Gastroesophageal sphincter (tissue), 4 donors: ENCODE data around the gene SOWAHC. TPM values are rescaled to one million over a fixed set of nuclear protein-coding genes. Genes with fewer than 3 reads are reported as not detected.
A peak's percentile ranks its signal among the peaks of the same experiment; 100 is the strongest.

Experiments used
- ATAC-seq: fragments of 150-250 bp; one replicate; pipeline ENCODE4 v1.9.1; 2016; ENCODE audit warnings: mild to moderate bottlenecking, moderate library complexity
- H3K27ac ChIP-seq, 4 donors: fragments of 200-600 bp; sonication (generic) in 3 of 4; 1 replicate in 3 of 4; 2 replicates in 1 of 4; pipeline ENCODE4 v1.5.1; 2016 to 2019
- H3K27me3 ChIP-seq: fragments of 200-600 bp; sonication (generic); one replicate; pipeline ENCODE4 v1.5.1; 2019
- H3K36me3 ChIP-seq, 2 donors: fragments of 200-600 bp; sonication (generic); one replicate each; pipeline ENCODE4 v1.5.1; 2019; ENCODE audit warnings: control low read depth in 1 of 2
- H3K4me1 ChIP-seq, 3 donors: fragments of 200-600 bp; sonication (generic); 1 replicate in 2 of 3; 2 replicates in 1 of 3; pipeline ENCODE4 v1.5.1; 2016 to 2019; ENCODE audit warnings: control low read depth in 2 of 3
- H3K4me3 ChIP-seq, 2 donors: fragments of 200-600 bp; sonication (generic); one replicate each; pipeline ENCODE4 v1.5.1; 2019; ENCODE audit warnings: mild to moderate bottlenecking in 1 of 2, moderate library complexity in 1 of 2
- H3K9me3 ChIP-seq, 3 donors: fragments of 200-600 bp; sonication (generic); one replicate each; pipeline ENCODE4 v1.5.1; 2017 to 2019; ENCODE audit warnings: control low read depth in 2 of 3
- EP300 ChIP-seq: sonication (generic); formaldehyde crosslinking; IDR thresholded peaks from one replicate; pipeline ENCODE4 v1.6.1; 2017; ENCODE audit warnings: antibody characterized with exemption, mild to moderate bottlenecking
- POLR2A ChIP-seq, 2 donors: fragments of 450-650 bp; IDR thresholded peaks; one replicate each; pipeline ENCODE4 v1.6.1; 2017; ENCODE audit warnings: antibody characterized with exemption in 2 of 2, mild to moderate bottlenecking in 2 of 2, moderate library complexity in 1 of 2
- POLR2AphosphoS5 ChIP-seq: sonication (generic); formaldehyde crosslinking; IDR thresholded peaks from one replicate; pipeline ENCODE4 v1.6.1; 2017; ENCODE audit warnings: antibody characterized with exemption
- WGBS, 2 donors: methylation state at CpG; one replicate each; pipeline ENCODE4 v1.1.5; 2018; ENCODE audit warnings: low coverage in 1 of 2; 5-methylcytosine and 5-hydroxymethylcytosine counted together
- total RNA-seq, 4 donors: library from RNA; depleted of rRNA; stranded (reverse); fragments of >200 nt; gene quantifications; one replicate each; pipeline ENCODE4 v1.1.0, GENCODE V29; 2016
- TF ChIP-seq, protein P1 (sequence below), 4 experiments: fragments of 200-600 bp in 2 of 4; fragments of 450-650 bp in 2 of 4; sonication (generic) in 1 of 4; IDR thresholded peaks; one replicate each; pipeline ENCODE4 v1.5.1; 2017 to 2019; ENCODE audit warnings: antibody characterized with exemption in 4 of 4, mild to moderate bottlenecking in 2 of 4, moderate library complexity in 2 of 4

The SOWAHC gene
- total RNA-seq, 4 donors from 2014 or later: 16.8 to 36.0 (median 28.6) TPM

DNA sequence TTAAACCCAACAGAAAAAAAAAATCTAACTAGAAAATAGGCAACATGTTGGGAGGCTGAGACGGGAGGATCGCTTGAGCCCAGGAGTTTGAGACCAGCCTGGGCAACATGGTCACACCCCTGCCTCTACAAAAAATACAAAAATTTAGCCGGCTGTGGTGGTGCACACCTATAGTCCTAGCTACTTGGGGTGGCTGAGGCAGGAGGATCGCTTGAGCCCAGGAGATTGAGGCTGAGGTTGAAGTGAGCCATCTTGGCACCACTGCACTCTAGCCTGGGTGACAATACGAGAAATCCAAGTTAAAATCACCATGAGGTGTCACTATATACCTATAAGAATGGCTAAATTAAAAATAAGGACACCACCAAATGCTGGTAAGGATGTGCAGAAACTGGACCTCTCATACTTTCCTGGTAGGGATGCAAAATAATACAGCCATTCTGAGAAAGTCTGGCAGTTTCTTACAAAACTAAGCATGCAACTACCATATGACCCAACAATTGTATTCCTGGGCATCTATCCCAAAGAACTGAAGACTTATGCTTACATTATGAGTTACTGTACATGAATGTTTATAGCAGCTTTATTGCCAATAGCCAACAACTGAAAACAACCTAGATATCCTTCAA is 2.6 kb upstream of the SOWAHC start:
- Histone ChIP-seq H3K36me3 (no peaks in the 10 kb centered on the region), H3K4me1 (peaks cover 0 to 82% (median 18%) of the 10 kb centered on the region in 3 donors), H3K4me3 (peak overlapping the region in 1 of 2 donors; percentile 92), H3K9me3 (no peaks in the 10 kb centered on the region), H3K27ac (peak overlapping the region in 3 of 4 donors; percentile 98 to 100 (median 99)), H3K27me3 (no peaks in the 10 kb centered on the region)
- no peak for ATAC-seq
- WGBS, 2 donors: 63 to 80% methylated on average over 2 to 5 of the region's 5 CpGs
- TF ChIP-seq, protein P1, sequence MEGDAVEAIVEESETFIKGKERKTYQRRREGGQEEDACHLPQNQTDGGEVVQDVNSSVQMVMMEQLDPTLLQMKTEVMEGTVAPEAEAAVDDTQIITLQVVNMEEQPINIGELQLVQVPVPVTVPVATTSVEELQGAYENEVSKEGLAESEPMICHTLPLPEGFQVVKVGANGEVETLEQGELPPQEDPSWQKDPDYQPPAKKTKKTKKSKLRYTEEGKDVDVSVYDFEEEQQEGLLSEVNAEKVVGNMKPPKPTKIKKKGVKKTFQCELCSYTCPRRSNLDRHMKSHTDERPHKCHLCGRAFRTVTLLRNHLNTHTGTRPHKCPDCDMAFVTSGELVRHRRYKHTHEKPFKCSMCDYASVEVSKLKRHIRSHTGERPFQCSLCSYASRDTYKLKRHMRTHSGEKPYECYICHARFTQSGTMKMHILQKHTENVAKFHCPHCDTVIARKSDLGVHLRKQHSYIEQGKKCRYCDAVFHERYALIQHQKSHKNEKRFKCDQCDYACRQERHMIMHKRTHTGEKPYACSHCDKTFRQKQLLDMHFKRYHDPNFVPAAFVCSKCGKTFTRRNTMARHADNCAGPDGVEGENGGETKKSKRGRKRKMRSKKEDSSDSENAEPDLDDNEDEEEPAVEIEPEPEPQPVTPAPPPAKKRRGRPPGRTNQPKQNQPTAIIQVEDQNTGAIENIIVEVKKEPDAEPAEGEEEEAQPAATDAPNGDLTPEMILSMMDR (IDR thresholded peaks at IDR 0.05): peak in 1 of 4 experiments; percentile 26
- TF ChIP-seq EP300: no peak
- peak; percentile 29 for TF ChIP-seq POLR2AphosphoS5
- no peak for TF ChIP-seq POLR2A (IDR thresholded peaks at IDR 0.05)

DNA sequence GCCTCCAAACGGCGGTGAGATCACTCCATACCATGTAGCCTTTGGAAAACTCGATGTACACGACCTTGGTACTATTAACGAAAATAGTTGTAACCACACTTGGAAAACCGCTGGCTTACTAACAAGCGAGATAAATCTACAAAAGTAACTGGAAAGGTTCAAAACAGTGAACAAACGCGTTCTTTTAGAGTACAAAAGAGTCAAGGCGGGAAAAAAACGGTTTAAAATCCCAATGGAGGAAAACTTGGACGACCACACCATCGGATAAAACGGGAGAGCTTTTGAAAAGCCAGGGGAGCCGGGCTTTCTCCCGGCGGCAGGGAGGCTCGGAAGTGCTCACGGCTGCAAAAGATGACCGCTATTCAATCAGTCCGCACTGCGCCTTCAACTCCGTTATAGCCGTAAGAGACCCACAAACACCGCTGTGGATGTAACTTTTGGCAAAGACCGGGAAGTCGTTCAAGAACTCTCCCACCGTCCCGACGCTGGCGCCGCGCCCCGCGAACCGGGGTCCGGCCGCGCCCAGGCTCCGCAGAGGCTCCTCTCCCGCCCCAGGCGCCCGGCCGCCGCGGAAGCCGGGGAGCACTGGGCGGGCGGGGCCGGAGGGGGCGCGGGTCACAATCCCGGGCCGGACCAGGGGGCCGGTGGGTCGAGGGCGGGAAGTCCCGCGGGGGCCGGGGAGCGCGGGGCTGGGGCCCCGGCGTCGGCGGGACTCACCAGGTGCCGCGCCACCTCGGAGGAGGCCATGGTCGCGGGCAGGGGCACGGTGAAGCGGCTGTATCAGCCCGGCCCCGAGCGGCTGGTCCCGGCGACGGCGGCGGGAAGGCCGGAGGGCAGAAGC is 863 bp upstream of the SOWAHC start:
- Histone ChIP-seq H3K4me3 (peak overlapping the region; percentile 63 to 92), H3K27ac (peak overlapping the region; percentile 94 to 100 (median 98)), H3K36me3 (no peaks in the 10 kb centered on the region), H3K4me1 (peaks cover 0 to 82% (median 14%) of the 10 kb centered on the region in 3 donors), H3K9me3 (no peaks in the 10 kb centered on the region), H3K27me3 (no peaks in the 10 kb centered on the region)
- no peak for TF ChIP-seq EP300
- TF ChIP-seq, protein P1 (IDR thresholded peaks at IDR 0.05): no peak
- peak in 1 of 2 donors; percentile 53 for TF ChIP-seq POLR2A (IDR thresholded peaks at IDR 0.05)
- TF ChIP-seq POLR2AphosphoS5: peak; percentile 40
- ATAC-seq: peak; percentile 55
- WGBS, 2 donors: 1 to 4% methylated on average over 9 to 20 of the region's 82 CpGs

GRCh38 chr2:109614715-109615636 is 812 bp downstream of the SOWAHC start:
- H3K4me1 ChIP-seq: peaks cover 0 to 68% (median 14%) of the 10 kb centered on the region in 3 donors
- H3K4me3 ChIP-seq: peak overlapping the region; percentile 63 to 92
- ATAC-seq: no peak
- WGBS, 2 donors: no CpG with 5 or more reads among the region's 90 CpGs
- peak overlapping the region; percentile 71 to 100 (median 98) for H3K27ac ChIP-seq
- H3K36me3 ChIP-seq: no peaks in the 10 kb centered on the region
- H3K9me3 ChIP-seq: no peaks in the 10 kb centered on the region
- no peaks in the 10 kb centered on the region for H3K27me3 ChIP-seq
- TF ChIP-seq POLR2A (IDR thresholded peaks at IDR 0.05): no peak
- TF ChIP-seq, protein P1 (IDR thresholded peaks at IDR 0.05): no peak
- TF ChIP-seq POLR2AphosphoS5: no peak
- TF ChIP-seq EP300: no peak

DNA sequence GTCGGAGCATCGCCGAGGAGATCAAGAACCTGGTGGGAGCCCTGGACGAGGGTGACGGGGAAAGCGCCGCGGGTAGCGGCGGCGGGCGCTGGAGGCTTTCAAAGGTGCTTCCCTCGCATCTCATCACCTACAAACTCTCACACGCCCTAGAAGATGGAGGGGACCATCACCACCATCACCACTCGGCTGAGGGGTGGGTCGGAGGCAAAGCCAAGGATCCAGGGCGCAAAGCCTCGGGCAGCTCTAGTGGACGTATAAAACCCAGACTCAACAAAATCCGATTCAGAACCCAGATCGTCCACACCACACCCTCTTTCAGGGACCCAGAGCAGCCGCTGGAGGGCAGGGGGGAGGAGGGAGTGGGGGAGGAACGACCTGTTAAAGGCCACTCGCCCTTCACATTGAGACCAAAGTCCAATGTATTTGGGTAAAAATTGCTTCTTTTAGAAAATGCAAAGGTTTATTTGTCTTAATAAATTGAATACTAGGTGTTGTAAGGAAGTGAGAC is 1.5 kb downstream of the SOWAHC start:
- Histone ChIP-seq H3K4me3 (peak overlapping the region; percentile 63 to 92), H3K27ac (peak overlapping the region in 3 of 4 donors; percentile 98 to 100 (median 99)), H3K36me3 (no peaks in the 10 kb centered on the region), H3K4me1 (peaks cover 0 to 61% (median 14%) of the 10 kb centered on the region in 3 donors), H3K27me3 (no peaks in the 10 kb centered on the region), H3K9me3 (no peaks in the 10 kb centered on the region)
- 37 to 47% methylated on average over 4 of the region's 24 CpGs for WGBS, 2 donors
- ATAC-seq: no peak
- TF ChIP-seq POLR2AphosphoS5 (no peak), EP300 (no peak), POLR2A (IDR thresholded peaks at IDR 0.05) (no peak)
- TF ChIP-seq, protein P1 (IDR thresholded peaks at IDR 0.05): no peak
